ENCODE measurements around the gene SNX24.

Gene SNX24

DNA sequence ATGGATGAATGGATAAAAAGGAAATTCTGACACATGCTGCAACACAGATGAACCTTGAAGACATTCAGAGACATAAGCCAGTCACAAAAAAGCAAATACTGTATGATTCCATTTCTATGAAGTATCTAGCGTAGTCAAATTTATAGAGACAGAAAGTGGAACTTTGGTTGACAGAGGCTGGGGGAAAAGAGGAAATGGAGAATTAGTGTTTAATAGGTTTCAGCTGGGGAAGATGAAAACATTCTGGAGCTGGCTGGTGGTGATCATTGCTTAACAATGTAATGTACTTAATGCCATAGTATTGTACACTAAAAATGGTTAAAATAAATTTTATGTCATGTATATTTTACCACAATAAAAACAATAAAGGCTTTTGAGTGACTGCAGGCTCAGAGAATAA lies 166.9 kb downstream of the SNX24 start:
- DNase-seq (ENCODE audit: low read depth in 3 of 3) = no peak

DNA sequence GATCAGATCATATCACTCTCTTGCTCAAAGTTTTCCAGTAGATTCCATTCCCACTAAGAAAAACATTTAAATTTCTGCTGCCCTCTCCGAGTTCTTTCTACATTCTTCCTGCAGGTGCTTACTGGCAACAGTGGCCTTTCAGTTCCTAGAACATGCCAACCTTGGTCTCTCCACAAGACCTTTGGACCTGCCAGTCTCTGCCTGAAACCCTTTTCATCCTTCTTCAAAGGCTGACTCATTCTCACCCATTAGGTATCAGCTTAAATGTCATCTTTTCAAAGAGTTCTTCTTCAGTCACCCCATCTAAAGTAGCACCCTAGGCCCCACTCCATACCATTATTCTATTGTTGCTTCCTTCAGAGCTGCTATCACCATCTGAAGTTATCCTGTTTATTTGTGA lies 169.3 kb downstream of the SNX24 start:
- DNase-seq (ENCODE audit: low read depth in 3 of 3) = no peak

DNA sequence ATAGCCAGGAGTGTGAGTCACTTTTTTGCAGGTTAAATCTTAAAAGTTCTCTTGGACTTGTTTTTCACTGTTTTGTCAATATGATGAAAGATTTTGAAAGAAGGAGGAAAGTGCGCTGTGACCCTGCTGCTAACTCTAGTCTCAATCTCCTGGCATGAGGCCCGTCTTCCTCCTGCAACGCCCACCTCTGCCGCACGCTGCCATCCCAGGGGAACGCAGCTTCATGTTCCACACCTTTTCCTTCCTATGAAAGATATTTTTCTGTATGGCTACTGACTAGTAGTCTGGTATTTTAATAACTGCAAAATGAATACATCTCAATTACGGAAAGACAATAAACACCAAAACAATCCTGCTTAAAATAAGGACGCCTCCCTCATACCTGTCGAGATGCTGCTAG lies 182.8 kb downstream of the SNX24 start:
- DNase-seq (ENCODE audit: low read depth in 3 of 3) = no peak

DNA sequence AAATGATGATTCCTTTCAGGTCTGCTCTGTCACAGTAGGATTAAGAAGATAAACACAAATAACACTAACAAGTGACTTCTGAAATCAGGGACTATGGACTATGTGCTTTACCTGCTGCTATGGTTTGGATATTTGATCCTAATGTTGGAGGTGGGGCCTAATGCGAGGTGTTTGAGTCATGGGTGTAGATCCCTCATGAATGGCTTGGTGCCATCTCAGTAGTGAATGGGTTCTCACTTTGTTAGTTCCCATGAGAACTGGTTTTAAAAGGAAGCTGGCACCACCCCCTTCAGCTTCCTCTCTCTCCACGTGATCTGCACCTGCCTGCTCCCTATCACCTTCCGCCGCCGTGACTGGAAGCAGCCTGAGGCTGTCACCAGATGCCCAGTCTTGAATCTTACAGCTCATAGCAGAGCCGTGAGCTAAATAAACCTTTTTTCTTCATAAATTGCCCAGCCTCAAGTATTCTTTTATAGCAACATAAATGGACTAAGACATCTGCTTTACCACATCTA lies 187.8 kb downstream of the SNX24 start:
- no peak for DNase-seq (ENCODE audit: low read depth in 3 of 3)

DNA sequence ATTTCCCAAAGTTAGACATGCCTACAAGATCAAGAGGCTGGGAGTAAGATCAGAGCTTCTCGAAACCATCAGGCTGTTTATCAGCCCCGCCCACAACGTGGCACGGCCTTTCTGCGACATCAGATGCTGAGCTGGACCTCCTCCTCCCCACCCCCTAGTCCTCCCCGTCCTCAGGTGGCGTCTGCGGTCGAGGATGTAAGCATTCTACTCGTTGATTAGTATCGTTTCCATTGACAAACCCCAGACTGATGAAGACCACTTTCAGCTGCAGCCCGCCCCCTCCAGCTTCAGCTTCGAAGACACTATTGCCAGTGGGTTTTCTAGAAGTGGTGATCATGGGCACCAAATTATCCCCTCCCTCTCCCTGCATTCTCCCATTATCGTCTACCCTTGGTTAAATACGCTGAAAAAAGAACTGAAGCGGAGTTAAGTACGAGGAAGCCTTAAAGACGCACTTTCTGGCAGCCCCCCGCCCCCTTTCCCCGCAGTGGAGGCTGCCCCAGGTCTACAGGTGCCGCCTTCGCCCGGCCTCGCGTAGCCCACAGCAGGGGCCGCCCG lies 190.0 kb downstream of the SNX24 start:
- DNase-seq (ENCODE audit: low read depth in 3 of 3) = peak in 1 of 3 experiments; percentile 5

DNA sequence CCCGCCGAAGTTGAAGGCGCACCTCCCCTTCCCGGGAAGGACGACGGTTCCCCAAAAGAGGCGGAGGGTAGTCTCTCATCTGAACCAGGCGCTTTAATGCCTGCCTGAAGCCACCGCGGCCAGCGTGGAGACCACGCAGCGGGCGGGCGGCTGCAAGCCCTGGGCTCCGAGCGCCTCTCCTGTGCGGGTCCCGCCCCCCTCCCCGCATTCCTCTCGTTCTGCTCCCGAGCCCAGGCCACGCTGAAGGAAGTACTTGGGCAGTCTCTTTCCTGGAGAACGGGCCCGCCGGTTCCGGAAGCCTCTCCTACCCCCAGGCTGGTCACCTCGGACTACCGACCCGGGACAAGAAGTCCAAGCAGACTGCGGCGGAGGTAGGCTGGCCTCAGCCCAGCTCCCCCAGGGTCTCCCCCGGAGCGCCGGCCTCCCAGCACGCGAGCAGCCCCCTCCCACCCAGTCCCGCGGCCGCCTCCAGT lies 190.5 kb downstream of the SNX24 start:
- DNase-seq (ENCODE audit: low read depth in 3 of 3) = peak in 1 of 3 experiments; percentile 0

DNA sequence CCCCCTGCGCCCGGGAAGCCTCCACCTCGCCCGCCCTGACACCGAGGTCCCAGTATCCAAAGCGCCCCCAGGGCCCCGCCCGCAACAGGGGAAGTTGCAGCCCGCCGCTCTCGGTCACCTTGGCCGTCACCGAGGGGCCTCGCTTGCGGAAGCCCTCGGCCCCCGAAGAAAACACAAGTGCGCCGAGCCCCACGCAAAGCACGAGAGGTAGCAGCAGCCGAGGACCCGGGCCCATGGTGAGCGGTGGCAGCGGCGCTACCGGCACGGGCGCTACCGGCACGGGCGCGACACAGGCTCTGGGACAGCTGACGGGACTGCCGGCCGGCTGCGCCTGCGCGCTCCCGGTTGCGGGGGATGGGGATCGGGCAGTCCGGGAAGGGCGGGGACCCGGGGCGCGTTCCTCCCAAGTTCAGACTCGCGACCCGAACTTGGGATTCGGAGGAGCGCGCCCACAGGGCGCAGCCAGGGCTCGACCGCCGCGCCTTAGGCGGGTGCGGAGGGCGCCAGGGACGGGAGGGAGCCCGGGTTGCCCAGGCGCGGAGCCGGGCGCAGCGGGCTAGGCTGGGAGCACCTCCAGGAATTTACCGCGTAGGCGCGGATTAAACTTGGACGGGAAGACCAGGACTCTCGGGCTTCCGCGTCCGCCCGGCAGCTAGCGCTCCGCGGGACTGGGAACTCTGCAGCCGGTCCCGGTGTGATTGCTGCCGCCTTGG lies 191.1 kb downstream of the SNX24 start, which contains the start of gene PPIC:
TSS of gene PPIC (minus strand) at position 335 of the 713 bp plus-strand sequence. CDS start at position 235, 100 bp downstream.
- DNase-seq (ENCODE audit: low read depth in 3 of 3) = peak in 1 of 3 experiments; percentile 16

DNA sequence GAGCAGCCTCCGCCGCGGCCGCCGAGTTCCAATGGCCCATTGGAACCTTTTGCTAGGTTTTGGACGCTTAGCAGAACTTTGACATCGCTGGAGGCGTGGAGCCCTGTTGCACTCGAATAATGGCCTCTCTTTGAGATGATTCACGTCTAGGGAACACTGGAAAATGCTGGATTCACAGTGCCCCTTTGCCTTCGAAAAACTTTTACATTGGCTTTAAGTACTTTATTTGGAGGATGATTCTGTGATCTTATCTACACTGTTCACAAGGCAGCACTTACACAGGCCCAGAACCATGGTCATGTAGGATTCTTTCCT lies 191.6 kb downstream of the SNX24 start:
- no peak for DNase-seq (ENCODE audit: low read depth in 3 of 3)

DNA sequence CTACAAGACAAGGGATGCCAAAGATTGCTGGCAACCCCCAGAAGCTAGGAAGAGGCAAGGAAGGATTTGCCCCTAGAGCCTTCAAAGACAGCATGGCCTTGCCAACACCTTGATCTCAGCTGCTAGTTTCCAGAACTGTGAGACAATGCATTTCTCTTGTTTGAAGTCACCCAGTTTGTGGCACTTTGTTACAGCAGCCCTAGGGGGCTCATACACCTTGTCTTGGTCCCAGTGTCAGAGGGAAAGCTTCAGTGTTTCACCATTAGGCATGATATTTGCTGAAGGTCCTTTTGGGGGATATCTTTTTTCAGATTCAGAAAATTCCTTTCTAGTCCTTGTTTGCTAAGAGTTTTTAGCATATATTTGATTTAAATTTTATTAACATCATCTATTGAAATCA lies 194.3 kb downstream of the SNX24 start:
- DNase-seq (ENCODE audit: low read depth in 3 of 3) = no peak

DNA sequence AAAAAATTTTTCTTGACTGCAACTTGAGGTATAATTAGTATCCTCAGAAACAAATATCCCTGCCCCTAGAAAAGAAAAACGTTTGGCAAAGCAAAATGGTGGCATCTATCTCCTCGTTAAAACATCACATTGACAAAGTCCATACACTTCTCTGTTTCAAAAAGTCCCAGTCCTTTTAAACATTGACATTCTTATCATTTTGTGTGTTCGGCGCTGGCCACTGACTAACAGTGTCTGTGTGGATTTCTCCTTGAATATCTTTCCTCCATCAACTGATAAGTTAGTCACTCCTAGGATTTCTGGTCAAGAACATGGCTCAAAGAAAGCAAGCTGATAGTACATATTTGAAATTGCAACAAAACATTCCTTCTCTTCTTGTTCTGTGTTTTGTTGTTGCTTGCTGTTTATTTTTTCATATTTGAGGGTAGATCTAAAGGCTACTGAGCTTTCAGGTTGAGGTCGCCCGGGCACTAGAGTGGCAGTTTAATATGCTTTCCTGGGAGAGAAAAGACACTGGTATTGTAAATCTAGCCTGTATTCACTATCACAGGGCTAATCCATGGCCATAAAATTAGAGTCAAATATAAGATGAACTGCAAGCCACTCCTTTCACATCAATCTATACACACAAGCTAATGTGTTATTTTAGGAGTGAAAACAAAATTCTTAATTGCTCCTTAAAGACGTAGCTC lies 199.7 kb downstream of the SNX24 start:
- DNase-seq (ENCODE audit: low read depth in 3 of 3) = no peak

DNA sequence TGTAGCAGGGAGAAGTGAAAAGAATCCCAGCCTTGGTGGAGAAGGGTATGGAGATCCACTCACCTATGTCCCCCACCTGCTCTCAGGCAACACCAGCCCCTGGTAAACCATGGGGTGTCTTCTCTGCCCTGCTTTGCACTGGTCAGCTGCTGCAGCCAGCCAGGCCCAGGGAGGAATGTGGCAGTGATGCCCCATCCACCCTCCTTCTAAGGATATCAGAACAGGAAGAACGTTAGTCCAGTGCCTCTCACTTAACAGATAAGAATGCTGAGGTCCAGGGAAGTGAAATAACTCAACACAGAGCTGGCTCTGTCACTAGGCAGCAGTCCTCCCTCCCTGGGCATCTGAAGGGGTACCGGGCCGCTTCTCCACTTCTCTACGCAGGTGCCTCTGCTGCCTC lies 200.8 kb downstream of the SNX24 start:
- no peak for DNase-seq (ENCODE audit: low read depth in 3 of 3)

DNA sequence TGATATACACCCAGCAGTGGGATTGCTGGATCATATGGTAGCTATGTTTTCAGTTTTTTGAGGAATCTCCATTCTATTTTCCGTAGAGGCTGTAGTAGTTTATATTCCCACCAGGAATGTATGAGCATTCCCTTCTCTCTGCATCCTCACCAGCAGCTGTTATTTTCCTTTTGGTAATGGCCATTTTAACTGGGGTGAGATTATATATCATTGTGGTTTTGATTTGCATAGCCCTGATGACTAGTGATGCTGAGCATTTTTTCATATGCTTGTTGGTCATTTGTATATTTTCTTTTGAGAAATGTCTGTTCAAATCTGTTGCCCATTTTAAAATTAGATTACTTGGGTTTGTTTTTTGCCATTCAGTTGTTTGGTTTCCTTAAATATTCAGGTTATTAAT lies 202.3 kb downstream of the SNX24 start:
- no peak for DNase-seq (ENCODE audit: low read depth in 3 of 3)

DNA sequence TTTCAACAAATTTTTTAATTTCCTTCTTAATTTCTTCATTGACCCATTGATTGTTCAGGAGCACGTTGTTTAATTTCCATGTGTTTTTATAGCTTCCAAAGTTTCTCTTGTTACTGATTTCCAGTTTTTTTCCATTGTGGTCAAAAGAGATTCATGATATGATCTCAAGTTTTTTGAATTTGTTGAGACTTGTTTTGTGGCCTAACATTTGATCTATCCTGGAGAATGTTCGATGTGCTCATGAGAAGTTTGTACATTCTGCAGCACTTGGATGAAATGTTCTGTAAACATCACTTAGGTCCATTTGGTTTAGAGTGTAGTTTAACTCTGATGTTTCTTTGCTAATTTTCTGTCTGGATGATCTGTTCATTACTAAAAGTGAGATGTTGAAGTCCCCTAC lies 205.8 kb downstream of the SNX24 start:
- DNase-seq (ENCODE audit: low read depth in 3 of 3) = no peak
